ENCODE data around the gene ZNF385A. TPM values are rescaled to one million over a fixed set of nuclear protein-coding genes. Genes with fewer than 3 reads are reported as not detected.

ZNF385A gene
- total and polyA plus RNA-seq, 2 of the 13 experiments (the other 11 are each of a cell fraction or from before 2014, with no cell fraction given): 0.44 to 0.67 TPM

GRCh38 chr12:54359762-54360351 lies 24.7 kb downstream of the ZNF385A start (continued):
- TF ChIP-seq ARHGAP35 (CRISPR knock-in tag; IDR thresholded peaks at IDR 0.05; ENCODE audit: borderline replicate concordance) (no peak), PRPF4 (IDR thresholded peaks at IDR 0.05; ENCODE audit: low read depth, low read length, poor library complexity, severe bottlenecking) (no peak), ZEB1 (IDR thresholded peaks at IDR 0.05; ENCODE audit: insufficient replicate concordance, low read depth) (no peak), ZBTB4 (CRISPR knock-in tag; IDR thresholded peaks at IDR 0.05; ENCODE audit: borderline replicate concordance) (no peak), HHEX (CRISPR knock-in tag; IDR thresholded peaks at IDR 0.05) (no peak), MED8 (CRISPR knock-in tag; IDR thresholded peaks at IDR 0.05; ENCODE audit: insufficient replicate concordance) (no peak), ZHX1 (CRISPR knock-in tag; IDR thresholded peaks at IDR 0.05; ENCODE audit: low read depth) (no peak), ZMYM4 (CRISPR knock-in tag; IDR thresholded peaks at IDR 0.05) (no peak), ZNF383 (CRISPR knock-in tag; IDR thresholded peaks at IDR 0.05; ENCODE audit: borderline replicate concordance) (no peak), ZNF674 (CRISPR knock-in tag; IDR thresholded peaks at IDR 0.05; ENCODE audit: low read depth) (no peak), ZNF367 (CRISPR knock-in tag; IDR thresholded peaks at IDR 0.05; ENCODE audit: borderline replicate concordance) (no peak), ZNF615 (CRISPR knock-in tag; IDR thresholded peaks at IDR 0.05; ENCODE audit: borderline replicate concordance) (peak; percentile 45; the same call in 1 of the 2 replicates), BHLHE40 (IDR thresholded peaks at IDR 0.05; ENCODE audit: low read length) (no peak), GMEB2 (CRISPR knock-in tag; IDR thresholded peaks at IDR 0.05; ENCODE audit: low read depth) (no peak), SP5 (CRISPR knock-in tag; IDR thresholded peaks at IDR 0.05; ENCODE audit: borderline replicate concordance, low read depth) (no peak), RFXANK (CRISPR knock-in tag; IDR thresholded peaks at IDR 0.05) (0 out of 2 replicates have a peak, but pooled peaks have one; percentile 11), CREB3 (CRISPR knock-in tag; IDR thresholded peaks at IDR 0.05) (no peak), ZNF652 (CRISPR knock-in tag; IDR thresholded peaks at IDR 0.05; ENCODE audit: borderline replicate concordance, low read depth) (no peak), ZNF766 (CRISPR knock-in tag; IDR thresholded peaks at IDR 0.05; ENCODE audit: borderline replicate concordance) (no peak), ZBTB2 (CRISPR knock-in tag; IDR thresholded peaks at IDR 0.05; ENCODE audit: low read depth) (no peak)

Data from HepG2 (cell line).